ENCODE results near the gene SIGLEC12. TPM values are rescaled to one million over a fixed set of nuclear protein-coding genes. Genes with fewer than 3 reads are reported as not detected.

Gene SIGLEC12
- total RNA-seq = 10 to 100 TPM in 3 of 7 donors, 1 to 10 TPM in 4; 4.0 to 65.1 (median 7.0) TPM
- 1 to 10 TPM; 2.0 to 5.3 (median 2.4) TPM for polyA plus RNA-seq
- long read RNA-seq, donor 1, partial matches to known transcripts = 0 of 1 reads
- long read RNA-seq, donor 1, other reads (novel, unspliced or antisense) = 0 of 1 reads
- long read RNA-seq, donor 2, partial matches to known transcripts = 0 of 1 reads
- long read RNA-seq, donor 2, other reads (novel, unspliced or antisense) = 0 of 1 reads

- DNase-seq = peak; percentile 89
- WGBS, 5 donors = 27 to 46% (median 35%) methylated on average over 12 of the region's 12 CpGs
- Histone ChIP-seq H3K4me3 (peak within 1 kb of the TSS in 3 of 8 donors; percentile 7 to 52 (median 38)), H3K36me3 (no peaks in the 10 kb centered on the region), H3K27me3 (replicated peaks in 1 of 7) (peaks cover 0 to 8% (median 0%) of the 10 kb centered on the region in 7 donors), H3K4me1 (peaks cover 0 to 27% (median 11%) of the 10 kb centered on the region in 6 donors), H3K9me3 (peaks cover 0 to 12% (median 0%) of the 10 kb centered on the region in 8 donors), H3K27ac (peak within 1 kb of the TSS in 4 of 8 donors; percentile 53 to 72 (median 63))
- intact Hi-C loops (cut with DNase I; ENCODE audit: low total_unique reads) = no loop called here
- TF ChIP-seq CTCF (IDR thresholded peaks at IDR 0.05 in 8 of 11, conservative IDR thresholded peaks at IDR 0.05 in 3 of 11) (peak in 1 of 11 experiments; percentile 12), POLR2AphosphoS5 (IDR thresholded peaks at IDR 0.05) (peak in 2 of 3 donors; percentile 65 to 67), POLR2A (IDR thresholded peaks at IDR 0.05) (no peak)
Measured at GRCh38 chr19:51501594-51502263, at the start of gene SIGLEC12. Gene SIGLEC12, minus strand, starts transcription at chr19:51501800. Its CDS starts 67 bp downstream, at chr19:51501733.

DNA sequence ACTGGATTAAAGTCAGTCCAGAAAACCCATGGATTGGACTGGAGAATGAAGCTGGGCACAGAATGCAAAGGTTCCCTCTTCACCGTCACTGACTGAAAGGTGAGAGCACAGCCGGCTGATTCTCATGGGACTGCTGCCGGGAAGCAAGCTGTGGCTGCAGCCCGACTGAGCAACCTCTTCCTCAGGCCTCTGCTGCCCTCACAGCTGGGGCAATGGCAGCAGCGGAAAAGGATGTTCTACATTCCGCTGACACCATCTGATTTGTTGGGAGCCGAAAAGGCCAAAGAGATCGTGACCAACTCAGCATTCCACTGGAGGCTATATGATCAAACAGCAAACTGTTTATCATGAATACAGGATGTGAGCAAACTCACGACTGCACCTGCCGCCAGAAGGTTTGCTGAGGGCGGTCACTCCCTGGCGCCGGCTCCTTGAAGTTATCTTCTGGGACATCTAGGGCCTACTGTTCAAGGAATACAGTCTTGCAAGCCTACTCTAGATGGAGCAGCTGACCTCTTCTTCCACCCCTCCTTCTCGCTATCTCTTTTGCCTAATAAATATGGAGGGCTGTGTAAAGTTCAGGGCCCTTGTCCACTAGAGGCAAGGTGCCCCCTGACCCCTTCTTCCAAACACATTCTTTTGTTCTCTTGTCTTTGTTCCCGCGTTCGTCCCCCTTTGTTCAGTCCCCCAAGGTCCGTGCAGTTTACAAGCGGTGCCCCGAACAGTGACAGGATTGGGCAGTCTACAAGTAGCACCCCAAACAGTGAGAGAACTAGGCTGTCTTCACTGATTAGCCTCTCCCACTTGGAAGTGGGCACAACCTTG is 49.5 kb upstream of the SIGLEC12 start:
- intact Hi-C loops (cut with DNase I; ENCODE audit: low total_unique reads) = no loop called here
- no peaks in the 10 kb centered on the region for H3K9me3 ChIP-seq
- TF ChIP-seq POLR2A (IDR thresholded peaks at IDR 0.05) (no peak), POLR2AphosphoS5 (IDR thresholded peaks at IDR 0.05) (peak in 1 of 3 donors; percentile 63), CTCF (IDR thresholded peaks at IDR 0.05 in 8 of 11, conservative IDR thresholded peaks at IDR 0.05 in 3 of 11) (no peak)
- 64 to 78% (median 70%) methylated on average over 18 to 20 of the region's 20 CpGs for WGBS, 5 donors
- no peaks in the 10 kb centered on the region for H3K36me3 ChIP-seq
- no peak for DNase-seq
- H3K4me3 ChIP-seq = peak overlapping the region in 7 of 8 donors; percentile 12 to 67 (median 31)
- H3K27ac ChIP-seq = peak overlapping the region in 5 of 8 donors; percentile 1 to 81 (median 60)
- H3K27me3 ChIP-seq (replicated peaks in 1 of 7) = peaks cover 0 to 42% (median 0%) of the 10 kb centered on the region in 7 donors
- peaks cover 5 to 76% (median 26%) of the 10 kb centered on the region in 6 donors for H3K4me1 ChIP-seq

DNA sequence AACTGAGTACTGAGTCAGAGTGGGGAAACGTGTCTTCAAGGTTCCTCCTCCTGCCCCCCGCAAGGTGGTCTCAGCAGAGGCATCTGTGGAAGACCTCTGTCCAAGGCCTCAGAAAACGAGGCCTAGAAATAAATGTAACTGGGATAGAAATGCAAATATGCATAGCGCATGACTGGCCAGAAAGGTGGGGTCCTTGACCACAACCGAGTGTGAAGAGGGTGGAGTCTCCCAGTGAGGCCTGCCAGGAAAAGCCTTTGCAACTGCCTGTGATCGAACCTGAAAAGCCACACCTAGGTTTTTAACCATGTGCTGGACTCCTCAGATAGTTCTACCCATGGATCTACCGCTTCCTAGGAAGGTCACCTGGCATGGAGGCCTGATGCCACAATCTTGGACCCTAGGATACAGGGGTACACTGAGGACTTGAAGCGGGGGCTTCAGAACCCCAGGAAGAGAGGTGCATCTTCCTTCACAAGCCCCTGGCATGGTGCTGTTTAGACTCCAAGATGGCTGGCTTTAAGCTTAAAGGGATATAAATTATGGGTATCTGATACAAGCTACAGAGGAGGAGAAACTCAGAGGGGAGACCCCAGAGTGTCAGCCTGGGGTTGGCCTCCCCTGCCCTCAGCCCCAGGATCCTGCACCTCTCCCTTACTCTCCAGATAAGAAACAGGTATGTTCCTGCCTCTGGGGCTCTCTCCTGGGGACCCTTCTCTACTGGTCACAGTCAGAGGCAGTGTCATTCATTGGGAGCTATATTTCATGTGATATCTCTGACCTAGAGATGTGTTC is 48.1 kb upstream of the SIGLEC12 start:
- Histone ChIP-seq H3K9me3 (no peaks in the 10 kb centered on the region), H3K27ac (peak overlapping the region in 5 of 8 donors; percentile 8 to 81 (median 60)), H3K4me3 (peak overlapping the region in 7 of 8 donors; percentile 12 to 67 (median 31)), H3K27me3 (replicated peaks in 1 of 7) (peaks cover 0 to 53% (median 0%) of the 10 kb centered on the region in 7 donors), H3K4me1 (peaks cover 6 to 81% (median 30%) of the 10 kb centered on the region in 6 donors), H3K36me3 (no peaks in the 10 kb centered on the region)
- no peak for DNase-seq
- 52 to 60% (median 53%) methylated on average over 8 of the region's 8 CpGs for WGBS, 5 donors
- TF ChIP-seq POLR2AphosphoS5 (IDR thresholded peaks at IDR 0.05) = peak in 1 of 3 donors; percentile 21
- no peak for TF ChIP-seq CTCF (IDR thresholded peaks at IDR 0.05 in 8 of 11, conservative IDR thresholded peaks at IDR 0.05 in 3 of 11)
- intact Hi-C loops (cut with DNase I; ENCODE audit: low total_unique reads) = no loop called here
